ENCODE results near the gene HRH1. TPM values are rescaled to one million over a fixed set of nuclear protein-coding genes. Genes with fewer than 3 reads are reported as not detected.

HRH1 gene
- total RNA-seq, 1 experiment from 2014 or later = 1.3 TPM

GRCh38 chr3:11186771-11187191, 32.5 kb downstream of the HRH1 start:
- ChIA-PET CTCF (no interaction called here), POLR2A (no interaction called here)
- peaks cover 9% of the 10 kb centered on the region for H3K27me3 Mint-ChIP-seq (ENCODE audit: insufficient read depth, unreplicated experiment)
- no peak overlapping the region for H3K27ac Mint-ChIP-seq (ENCODE audit: unreplicated experiment)
- Histone ChIP-seq H3K36me3 (ENCODE audit: control insufficient read depth, insufficient read depth, low read length) (no peaks in the 10 kb centered on the region), H3K4me1 (no peaks in the 10 kb centered on the region), H3K9me3 (no peaks in the 10 kb centered on the region), H3K4me3 (ENCODE audit: low read depth, low read length) (no peak overlapping the region), H3K27me3 (replicated peaks; ENCODE audit: control insufficient read depth, insufficient read depth, low read length) (no peaks in the 10 kb centered on the region)
- no peaks in the 10 kb centered on the region for H3K9me3 Mint-ChIP-seq (ENCODE audit: unreplicated experiment)
- H3K4me3 Mint-ChIP-seq (ENCODE audit: unreplicated experiment) = no peak overlapping the region
- intact Hi-C loops (cut with micrococcal nuclease; ENCODE audit: unreplicated experiment) = no loop called here
- H3K4me1 Mint-ChIP-seq (ENCODE audit: low read depth, unreplicated experiment) = no peaks in the 10 kb centered on the region
- BruUV-seq (replicated peaks) = no TSS peak
- TF ChIP-seq CTCF (IDR thresholded peaks at IDR 0.05; ENCODE audit: insufficient read depth in 1 of 2, low read depth in 1 of 2, low read length in 1 of 2, severe bottlenecking in 1 of 2, unreplicated experiment in 1 of 2) = no peak
- no peak for DNase-seq
- no peaks in the 10 kb centered on the region for H3K36me3 Mint-ChIP-seq (ENCODE audit: insufficient read depth, unreplicated experiment)

- H3K27ac Mint-ChIP-seq (ENCODE audit: unreplicated experiment) = no peak overlapping the region
- no peak for DNase-seq
- H3K9me3 Mint-ChIP-seq (ENCODE audit: unreplicated experiment) = no peaks in the 10 kb centered on the region
- no peak for TF ChIP-seq CTCF (IDR thresholded peaks at IDR 0.05; ENCODE audit: insufficient read depth in 1 of 2, low read depth in 1 of 2, low read length in 1 of 2, severe bottlenecking in 1 of 2, unreplicated experiment in 1 of 2)
- H3K36me3 Mint-ChIP-seq (ENCODE audit: insufficient read depth, unreplicated experiment) = no peaks in the 10 kb centered on the region
- H3K4me3 Mint-ChIP-seq (ENCODE audit: unreplicated experiment) = no peak overlapping the region
- H3K36me3 ChIP-seq (ENCODE audit: control insufficient read depth, insufficient read depth, low read length) = no peaks in the 10 kb centered on the region
- BruUV-seq (replicated peaks) = no TSS peak
- H3K4me1 Mint-ChIP-seq (ENCODE audit: low read depth, unreplicated experiment) = no peaks in the 10 kb centered on the region
- no peaks in the 10 kb centered on the region for H3K27me3 ChIP-seq (replicated peaks; ENCODE audit: control insufficient read depth, insufficient read depth, low read length)
- no peak overlapping the region for H3K4me3 ChIP-seq (ENCODE audit: low read depth, low read length)
- no peaks in the 10 kb centered on the region for H3K4me1 ChIP-seq
- ChIA-PET CTCF (no interaction called here), POLR2A (no interaction called here)
- H3K27me3 Mint-ChIP-seq (ENCODE audit: insufficient read depth, unreplicated experiment) = peaks cover 9% of the 10 kb centered on the region
- no peaks in the 10 kb centered on the region for H3K9me3 ChIP-seq
- intact Hi-C loops (cut with micrococcal nuclease; ENCODE audit: unreplicated experiment) = no loop called here
These were observed 33.4 kb downstream of the HRH1 start for GRCh38 chr3:11187681-11188080.

- H3K27me3 Mint-ChIP-seq (ENCODE audit: insufficient read depth, unreplicated experiment) = peaks cover 9% of the 10 kb centered on the region
- POLR2A ChIA-PET = no interaction called here
These were observed 33.9 kb downstream of the HRH1 start for GRCh38 chr3:11188231-11188630.

More at GRCh38 chr3:11188231-11188630, 33.9 kb downstream of the HRH1 start:
- CTCF ChIA-PET = no interaction called here
- no peaks in the 10 kb centered on the region for H3K9me3 ChIP-seq
- no peaks in the 10 kb centered on the region for H3K4me1 ChIP-seq
- no peak overlapping the region for H3K27ac Mint-ChIP-seq (ENCODE audit: unreplicated experiment)
- no peaks in the 10 kb centered on the region for H3K4me1 Mint-ChIP-seq (ENCODE audit: low read depth, unreplicated experiment)
- no peak for DNase-seq
- no peaks in the 10 kb centered on the region for H3K36me3 ChIP-seq (ENCODE audit: control insufficient read depth, insufficient read depth, low read length)
- no peaks in the 10 kb centered on the region for H3K36me3 Mint-ChIP-seq (ENCODE audit: insufficient read depth, unreplicated experiment)
- BruUV-seq (replicated peaks) = no TSS peak
- no peak overlapping the region for H3K4me3 Mint-ChIP-seq (ENCODE audit: unreplicated experiment)
- intact Hi-C loops (cut with micrococcal nuclease; ENCODE audit: unreplicated experiment) = no loop called here
- no peak overlapping the region for H3K4me3 ChIP-seq (ENCODE audit: low read depth, low read length)
- H3K9me3 Mint-ChIP-seq (ENCODE audit: unreplicated experiment) = no peaks in the 10 kb centered on the region
- no peak for TF ChIP-seq CTCF (IDR thresholded peaks at IDR 0.05; ENCODE audit: insufficient read depth in 1 of 2, low read depth in 1 of 2, low read length in 1 of 2, severe bottlenecking in 1 of 2, unreplicated experiment in 1 of 2)
- H3K27me3 ChIP-seq (replicated peaks; ENCODE audit: control insufficient read depth, insufficient read depth, low read length) = no peaks in the 10 kb centered on the region
